Measurements from ENCODE around the gene IBA57. TPM values are rescaled to one million over a fixed set of nuclear protein-coding genes. Genes with fewer than 3 reads are reported as not detected.

Gene IBA57
- polyA plus RNA-seq, 4 donors, result 4.4 to 6.4 (median 5.2) TPM

GRCh38 chr1:228155596-228156514 is 9.7 kb upstream of the IBA57 start:
- DNase-seq (ENCODE audit: low read depth in 4 of 4, low spot score in 3 of 4), result no peak

DNA sequence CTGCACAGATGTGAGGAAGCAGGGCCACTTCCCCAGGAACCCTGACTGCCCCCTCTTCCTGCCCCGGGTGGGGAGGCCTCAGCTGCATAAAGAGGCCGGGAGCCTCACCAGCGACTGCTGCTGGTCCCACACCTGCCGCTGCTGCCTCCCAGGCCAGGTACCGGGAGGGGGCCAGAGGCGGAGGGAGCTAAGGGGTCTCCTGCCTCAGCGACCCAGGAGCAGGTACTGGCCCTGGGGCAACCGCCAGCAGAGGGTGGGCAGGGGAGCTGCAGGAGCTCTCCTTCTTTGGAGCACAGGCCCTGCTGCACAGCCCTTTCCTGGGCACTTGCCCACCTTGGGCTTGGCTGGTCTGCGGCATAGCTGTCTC is 9.1 kb upstream of the IBA57 start:
- no peak for DNase-seq (ENCODE audit: low read depth in 4 of 4, low spot score in 3 of 4)

GRCh38 chr1:228156941-228157728 is 8.5 kb upstream of the IBA57 start:
- DNase-seq (ENCODE audit: low read depth in 4 of 4, low spot score in 3 of 4), result no peak

- no peak for DNase-seq (ENCODE audit: low read depth in 4 of 4, low spot score in 3 of 4)
Observed at GRCh38 chr1:228157729-228158126, 7.9 kb upstream of the IBA57 start.

DNA sequence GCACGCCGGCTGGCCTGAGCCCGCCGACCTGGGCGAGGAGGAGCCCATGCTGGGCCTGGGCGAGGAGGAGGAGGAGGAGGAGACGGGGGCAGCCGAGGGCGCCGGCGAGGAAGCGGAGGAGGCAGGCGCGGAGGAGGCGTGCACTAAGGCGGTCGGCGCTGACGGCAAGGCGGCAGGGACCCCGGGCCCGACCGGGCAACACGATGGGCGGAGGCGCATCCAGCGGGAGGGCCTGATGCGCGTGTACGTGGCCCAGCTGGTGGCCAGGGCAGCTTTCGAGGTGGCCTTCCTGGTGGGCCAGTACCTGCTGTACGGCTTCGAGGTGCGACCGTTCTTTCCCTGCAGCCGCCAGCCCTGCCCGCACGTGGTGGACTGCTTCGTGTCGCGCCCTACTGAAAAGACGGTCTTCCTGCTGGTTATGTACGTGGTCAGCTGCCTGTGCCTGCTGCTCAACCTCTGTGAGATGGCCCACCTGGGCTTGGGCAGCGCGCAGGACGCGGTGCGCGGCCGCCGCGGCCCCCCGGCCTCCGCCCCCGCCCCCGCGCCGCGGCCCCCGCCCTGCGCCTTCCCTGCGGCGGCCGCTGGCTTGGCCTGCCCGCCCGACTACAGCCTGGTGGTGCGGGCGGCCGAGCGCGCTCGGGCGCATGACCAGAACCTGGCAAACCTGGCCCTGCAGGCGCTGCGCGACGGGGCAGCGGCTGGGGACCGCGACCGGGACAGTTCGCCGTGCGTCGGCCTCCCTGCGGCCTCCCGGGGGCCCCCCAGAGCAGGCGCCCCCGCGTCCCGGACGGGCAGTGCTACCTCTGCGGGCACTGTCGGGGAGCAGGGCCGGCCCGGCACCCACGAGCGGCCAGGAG is 7.2 kb upstream of the IBA57 start:
- no peak for DNase-seq (ENCODE audit: low read depth in 4 of 4, low spot score in 3 of 4)

- no peak for DNase-seq (ENCODE audit: low read depth in 4 of 4, low spot score in 3 of 4)
Observed at GRCh38 chr1:228159008-228159665, 6.5 kb upstream of the IBA57 start.

DNA sequence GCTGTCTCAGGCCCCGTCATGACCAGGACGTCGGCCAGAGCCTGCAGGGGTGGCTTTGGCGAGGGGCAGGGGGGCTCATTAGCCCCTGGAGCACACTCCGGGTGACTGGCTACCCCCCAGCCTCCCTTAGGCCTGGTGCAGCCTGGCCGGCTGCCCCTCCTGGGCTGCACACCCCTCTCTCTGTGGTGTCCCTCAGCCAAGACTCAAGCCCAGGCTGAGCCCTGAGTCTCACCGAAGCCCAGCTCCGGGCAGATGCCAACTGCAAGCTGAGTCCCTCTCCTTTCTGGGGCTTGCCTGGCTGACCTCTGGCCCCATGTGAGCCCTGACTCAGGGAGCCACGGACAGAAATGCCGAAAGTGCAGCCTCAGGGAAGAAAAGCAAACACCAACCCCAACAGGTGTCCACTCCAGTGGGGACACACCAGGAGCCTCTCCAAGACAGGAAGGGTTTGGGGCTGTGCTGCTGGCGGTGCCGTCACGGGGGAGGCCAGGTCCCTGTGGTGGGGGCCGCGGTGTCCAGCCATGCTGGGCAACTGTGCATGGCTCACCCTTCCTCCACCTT is 5.3 kb upstream of the IBA57 start:
- no peak for DNase-seq (ENCODE audit: low read depth in 4 of 4, low spot score in 3 of 4)

GRCh38 chr1:228161362-228161761 is 4.2 kb upstream of the IBA57 start:
- no peak for DNase-seq (ENCODE audit: low read depth in 4 of 4, low spot score in 3 of 4)

DNA sequence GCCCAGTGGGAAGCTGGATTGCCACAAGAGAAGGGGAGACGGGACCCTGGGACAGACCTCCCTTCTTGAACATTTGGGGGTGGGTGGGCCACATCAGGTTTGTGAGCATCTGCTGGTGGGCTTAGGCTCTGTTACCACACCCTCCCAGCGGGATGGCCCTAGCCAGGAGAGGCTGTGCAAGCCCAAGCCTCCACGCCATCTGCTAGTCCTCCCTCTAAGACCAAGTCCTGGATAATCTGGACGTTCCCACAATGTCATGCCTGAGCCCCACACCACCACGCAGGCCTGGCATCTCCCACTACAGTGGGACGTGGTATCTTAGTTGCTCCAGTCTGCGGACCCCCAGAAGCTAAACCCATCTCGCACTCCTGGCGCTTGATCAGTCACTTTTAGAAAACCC is 3.7 kb upstream of the IBA57 start:
- DNase-seq (ENCODE audit: low read depth in 4 of 4, low spot score in 3 of 4), result no peak

GRCh38 chr1:228162286-228163006 is 3.2 kb upstream of the IBA57 start:
- no peak for DNase-seq (ENCODE audit: low read depth in 4 of 4, low spot score in 3 of 4)

GRCh38 chr1:228163007-228163753 is 2.4 kb upstream of the IBA57 start:
- DNase-seq (ENCODE audit: low read depth in 4 of 4, low spot score in 3 of 4), result no peak

GRCh38 chr1:228163776-228164519 is 1.7 kb upstream of the IBA57 start:
- no peak for DNase-seq (ENCODE audit: low read depth in 4 of 4, low spot score in 3 of 4)

- no peak for DNase-seq (ENCODE audit: low read depth in 4 of 4, low spot score in 3 of 4)
Observed at GRCh38 chr1:228164561-228165371, 838 bp upstream of the IBA57 start.

DNA sequence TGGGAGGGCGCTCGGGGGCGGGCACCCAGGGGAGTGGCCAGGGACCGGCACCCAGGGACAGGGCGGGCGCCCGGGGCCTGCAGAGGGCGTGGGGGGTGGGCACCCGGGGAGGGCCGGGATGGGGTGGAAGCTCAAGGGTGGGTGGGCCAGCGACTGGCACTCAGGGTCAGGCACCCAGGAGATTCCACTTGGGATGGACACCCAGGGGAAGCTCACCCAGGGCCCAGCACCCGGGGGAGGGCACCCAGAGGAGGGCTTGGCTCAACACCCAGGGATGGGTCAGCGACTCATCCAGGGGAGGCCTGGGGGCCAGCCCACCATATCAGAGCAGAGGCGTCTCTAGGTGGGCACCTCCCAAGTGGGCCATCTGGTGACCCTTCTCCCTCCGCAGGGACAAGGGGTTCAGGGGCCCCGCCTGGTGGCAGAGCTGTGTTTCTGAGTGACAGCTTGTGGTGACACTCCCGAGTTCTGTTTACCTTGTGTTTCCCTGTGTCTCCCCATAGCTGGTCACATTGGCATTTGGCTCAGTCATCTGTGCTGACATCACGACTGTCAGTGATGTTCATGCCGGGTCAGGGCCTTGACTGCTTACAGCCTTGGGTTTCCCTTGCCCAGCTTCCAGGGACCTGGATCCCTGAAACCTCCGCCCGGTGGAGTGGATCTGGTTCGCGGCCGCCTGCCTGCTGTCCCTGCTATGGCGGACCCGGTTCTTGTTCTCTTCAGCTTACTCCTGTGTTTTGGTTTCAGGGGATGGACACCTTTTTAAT is 749 bp downstream of the IBA57 start:
- no peak for DNase-seq (ENCODE audit: low read depth in 4 of 4, low spot score in 3 of 4)

DNA sequence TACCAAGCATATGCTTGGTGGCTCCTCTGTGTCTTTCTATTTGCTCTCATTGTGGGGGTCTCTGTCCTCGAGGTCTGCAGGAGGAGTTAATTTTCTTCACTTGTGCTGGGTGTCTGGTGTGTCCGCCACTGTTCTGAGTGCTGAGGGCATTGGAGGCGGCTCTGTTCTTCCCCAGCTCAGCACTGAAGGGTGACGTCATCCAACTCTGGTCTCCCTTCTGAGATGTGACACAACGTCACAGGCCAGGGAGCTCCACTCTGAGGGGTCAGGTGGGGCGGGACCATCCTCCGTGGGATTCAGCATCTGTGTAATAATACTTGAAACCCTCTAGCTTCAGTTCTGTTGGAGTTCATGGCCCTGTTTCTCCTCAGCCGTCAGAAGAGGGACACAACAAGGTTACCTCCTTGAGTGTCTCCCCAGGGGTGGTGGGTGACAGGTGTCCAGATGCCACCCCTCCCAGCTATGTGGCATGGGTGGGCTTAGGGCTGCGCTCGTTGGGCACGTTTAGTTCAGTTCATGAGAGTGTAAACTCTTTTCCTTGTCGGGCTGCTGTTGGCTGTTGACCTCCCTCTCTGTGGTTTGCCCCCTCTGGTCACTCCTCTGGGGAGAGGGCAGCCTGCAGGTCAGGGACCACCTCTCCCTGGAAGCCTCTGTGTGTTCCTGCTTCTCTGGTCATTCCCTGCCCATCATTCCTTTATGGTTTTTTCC is 3.1 kb downstream of the IBA57 start:
- no peak for DNase-seq (ENCODE audit: low read depth in 4 of 4, low spot score in 3 of 4)

DNA sequence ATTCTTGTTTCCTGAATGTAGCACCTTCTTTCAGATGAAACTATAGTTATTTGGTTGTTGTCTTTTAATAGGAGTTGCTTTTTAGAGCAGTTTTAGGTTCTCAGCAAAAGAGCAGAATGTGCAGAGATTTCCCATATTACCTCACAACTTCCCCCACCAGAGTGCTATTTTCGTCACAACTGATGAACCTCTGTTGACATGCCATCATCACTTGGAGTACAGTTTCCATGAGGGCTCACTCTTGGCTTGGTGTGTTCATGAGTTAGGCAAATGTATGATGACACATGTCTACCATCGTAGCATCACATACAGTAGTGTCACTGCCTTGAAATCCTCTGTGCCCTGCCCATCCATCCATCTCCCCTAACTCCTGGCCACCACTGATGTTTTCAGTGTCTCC is 3.7 kb downstream of the IBA57 start:
- no peak for DNase-seq (ENCODE audit: low read depth in 4 of 4, low spot score in 3 of 4)

Measured in right renal pelvis (tissue), 4 donors.